HL-60 (cell line): ENCODE results near the gene CMTM8.

Experiments used
- DNase-seq, 2 experiments: peaks; one replicate each; pipeline ENCODE4 v3.0.0-alpha.2; 2010 to 2020; ENCODE audit warnings: low read depth in 1 of 2, low spot score in 1 of 2
- H3K27ac ChIP-seq: fragments of 250-450 bp; sonication (Bioruptor Pico); replicated peaks from 2 replicates; pipeline ENCODE4 v1.5.1; 2020; ENCODE audit warnings: mild to moderate bottlenecking, moderate library complexity
- H3K27me3 ChIP-seq: fragments of 250-450 bp; sonication (Bioruptor Pico); 2 replicates; pipeline ENCODE4 v1.5.1; 2021; ENCODE audit warnings: mild to moderate bottlenecking, moderate library complexity; ENCODE audit not compliant: insufficient read depth, poor library complexity, severe bottlenecking
- H3K4me3 ChIP-seq: replicated peaks from 2 replicates; pipeline ENCODE4 v1.5.1; 2011; ENCODE audit warnings: mild to moderate bottlenecking, control low read depth, low read length; ENCODE audit not compliant: insufficient read depth
- CTCF ChIP-seq: IDR thresholded peaks from one replicate; pipeline ENCODE4 v1.5.1; 2011; ENCODE audit warnings: low read length, control low read depth, inconsistent platforms; ENCODE audit not compliant: insufficient read depth
- GABPA ChIP-seq: IDR thresholded peaks from 2 replicates; pipeline ENCODE4 v1.6.1; 2012; ENCODE audit warnings: low read depth
- POLR2AphosphoS5 ChIP-seq: IDR thresholded peaks from 2 replicates; pipeline ENCODE4 v1.6.1; 2012; ENCODE audit warnings: low read depth
- REST ChIP-seq: IDR thresholded peaks from 2 replicates; pipeline ENCODE4 v1.6.1; 2012; ENCODE audit warnings: low read depth; ENCODE audit not compliant: insufficient replicate concordance
- SPI1 ChIP-seq: IDR thresholded peaks from 2 replicates; pipeline ENCODE4 v1.6.1; 2012; ENCODE audit warnings: low read depth, mild to moderate bottlenecking, borderline replicate concordance

CMTM8 gene

GRCh38 chr3:32276279-32276841 lies 37.9 kb downstream of the CMTM8 start:
- no peaks in the 10 kb centered on the region for H3K27me3 ChIP-seq
- H3K4me3 ChIP-seq: no peak overlapping the region
- no peak overlapping the region for H3K27ac ChIP-seq
- TF ChIP-seq SPI1 (no peak), POLR2AphosphoS5 (no peak), GABPA (no peak), REST (no peak)
- DNase-seq: peak in 1 of 2 experiments; percentile 24

- H3K27ac ChIP-seq: no peak overlapping the region
- no peak for DNase-seq
Measured at GRCh38 chr3:32278714-32279113, 40.2 kb downstream of the CMTM8 start.

GRCh38 chr3:32280262-32280910 lies 41.9 kb downstream of the CMTM8 start:
- no peak overlapping the region for H3K27ac ChIP-seq
- H3K27me3 ChIP-seq: no peaks in the 10 kb centered on the region
- DNase-seq: no peak
- TF ChIP-seq REST (no peak), CTCF (no peak), POLR2AphosphoS5 (no peak)
- no peak overlapping the region for H3K4me3 ChIP-seq

More at GRCh38 chr3:32278714-32279113, 40.2 kb downstream of the CMTM8 start:
- Histone ChIP-seq H3K27me3 (no peaks in the 10 kb centered on the region), H3K4me3 (no peak overlapping the region)
- no peak for TF ChIP-seq POLR2AphosphoS5
- no peak for TF ChIP-seq CTCF
- no peak for TF ChIP-seq SPI1
- no peak for TF ChIP-seq REST
- no peak for TF ChIP-seq GABPA
